HG02623 (cell line): ENCODE data around the gene NR1H2.
A peak's percentile ranks its signal among the peaks of the same experiment; 100 is the strongest.
"Not testable (repeated sequence)": the region's sequence is repeated elsewhere in the genome, so short reads cannot be mapped to it uniquely, and the experiment has no call there.

Experiments used
- ATAC-seq: cut with Tn5 transposase; IDR thresholded peaks from one replicate; pipeline ENCODE4 v1.9.1; 2021; ENCODE audit warnings: moderate library complexity; ENCODE audit not compliant: unreplicated experiment

NR1H2 gene

GRCh38 chr19:50376166-50377050 is at the start of gene NR1H2:
Gene NR1H2, plus strand, starts transcription at chr19:50376457. Its CDS starts 1,149 bp downstream, at chr19:50377606.
- peak; percentile 70 for ATAC-seq

GRCh38 chr19:50327013-50327412 is 49.2 kb upstream of the NR1H2 start:
- no peak for ATAC-seq

- ATAC-seq, result no peak
Measured at GRCh38 chr19:50327461-50328223, 48.6 kb upstream of the NR1H2 start.

- ATAC-seq, result no peak
Measured at GRCh38 chr19:50328224-50328872, 47.9 kb upstream of the NR1H2 start.

- peak; percentile 21 for ATAC-seq
Measured at GRCh38 chr19:50328873-50329145, 47.4 kb upstream of the NR1H2 start.

- peak; percentile 37 for ATAC-seq
Measured at GRCh38 chr19:50329146-50329925, 46.9 kb upstream of the NR1H2 start, which contains the start of gene KCNC3. Gene KCNC3, minus strand, starts transcription at chr19:50329377. Its CDS starts 295 bp downstream, at chr19:50329082.

GRCh38 chr19:50329926-50330294 is 46.3 kb upstream of the NR1H2 start:
- ATAC-seq, result not testable (repeated sequence)

GRCh38 chr19:50330365-50331078 is 45.7 kb upstream of the NR1H2 start:
- ATAC-seq, result no peak

GRCh38 chr19:50331221-50331993 is 44.9 kb upstream of the NR1H2 start:
- no peak for ATAC-seq

- ATAC-seq, result no peak
Measured at GRCh38 chr19:50331994-50332243, 44.3 kb upstream of the NR1H2 start.

GRCh38 chr19:50332244-50333038 is 43.8 kb upstream of the NR1H2 start:
- ATAC-seq, result no peak

GRCh38 chr19:50333235-50333736 is 43.0 kb upstream of the NR1H2 start:
- ATAC-seq, result peak; percentile 36

GRCh38 chr19:50333737-50334617 is 42.3 kb upstream of the NR1H2 start:
- peak; percentile 18 for ATAC-seq

GRCh38 chr19:50334741-50335421 is 41.4 kb upstream of the NR1H2 start:
- no peak for ATAC-seq

GRCh38 chr19:50337031-50337430 is 39.2 kb upstream of the NR1H2 start:
- not testable (repeated sequence) for ATAC-seq

- ATAC-seq, result no peak
Measured at GRCh38 chr19:50340331-50340730, 35.9 kb upstream of the NR1H2 start.

- ATAC-seq, result peak; percentile 43
Measured at GRCh38 chr19:50341091-50341564, 35.1 kb upstream of the NR1H2 start.
